Jurkat, Clone E6-1 (cell line): ENCODE data around the gene NFIL3.

Experiments used
- DNase-seq: peaks from one replicate; pipeline ENCODE4 v3.0.0-alpha.2; 2011; ENCODE audit warnings: low read depth, low spot score
- H3K4me3 ChIP-seq: 2 replicates; pipeline ENCODE4 v1.5.1; 2011; ENCODE audit warnings: mild to moderate bottlenecking, low read length, control low read depth, moderate library complexity

Gene NFIL3

GRCh38 chr9:91424403-91425176 is 958 bp upstream of the NFIL3 start:
- H3K4me3 ChIP-seq = peak overlapping the region; percentile 69
- DNase-seq = peak; percentile 49

- peak; percentile 68 for DNase-seq
- H3K4me3 ChIP-seq = peak overlapping the region; percentile 93
These were observed 597 bp downstream of the NFIL3 start for GRCh38 chr9:91422758-91423711.

- H3K4me3 ChIP-seq = peak overlapping the region; percentile 93
- DNase-seq = no peak
These were observed 1.5 kb downstream of the NFIL3 start for GRCh38 chr9:91421971-91422757.

GRCh38 chr9:91421128-91421765 is 2.4 kb downstream of the NFIL3 start:
- H3K4me3 ChIP-seq = no peak overlapping the region
- no peak for DNase-seq

GRCh38 chr9:91420501-91421127 is 3.0 kb downstream of the NFIL3 start:
- DNase-seq = no peak
- H3K4me3 ChIP-seq = no peak overlapping the region

GRCh38 chr9:91419222-91420191 is 4.1 kb downstream of the NFIL3 start:
- no peak overlapping the region for H3K4me3 ChIP-seq
- no peak for DNase-seq

GRCh38 chr9:91418215-91418610 is 5.4 kb downstream of the NFIL3 start:
- H3K4me3 ChIP-seq = no peak overlapping the region

GRCh38 chr9:91417602-91418214 is 5.9 kb downstream of the NFIL3 start:
- H3K4me3 ChIP-seq = no peak overlapping the region
- DNase-seq = no peak

More at GRCh38 chr9:91418215-91418610, 5.4 kb downstream of the NFIL3 start:
- DNase-seq = no peak

GRCh38 chr9:91416096-91416712 is 7.4 kb downstream of the NFIL3 start:
- H3K4me3 ChIP-seq = no peak overlapping the region
- no peak for DNase-seq

GRCh38 chr9:91415290-91415689 is 8.3 kb downstream of the NFIL3 start:
- no peak overlapping the region for H3K4me3 ChIP-seq
- DNase-seq = no peak

GRCh38 chr9:91412941-91413340 is 10.7 kb downstream of the NFIL3 start:
- DNase-seq = no peak
- H3K4me3 ChIP-seq = no peak overlapping the region

- no peak overlapping the region for H3K4me3 ChIP-seq
- DNase-seq = no peak
These were observed 12.4 kb downstream of the NFIL3 start for GRCh38 chr9:91411096-91411771.

GRCh38 chr9:91410161-91410560 is 13.5 kb downstream of the NFIL3 start:
- no peak overlapping the region for H3K4me3 ChIP-seq
- DNase-seq = no peak

GRCh38 chr9:91408475-91408874 is 15.2 kb downstream of the NFIL3 start:
- no peak overlapping the region for H3K4me3 ChIP-seq
- no peak for DNase-seq

- no peak overlapping the region for H3K4me3 ChIP-seq
- DNase-seq = no peak
These were observed 15.9 kb downstream of the NFIL3 start for GRCh38 chr9:91407580-91408318.
